HCT116 (cell line): ENCODE results near the gene IL6ST.

ENCODE experiments used
- CTCF ChIP-seq, 3 experiments: fragments of 200-600 bp in 1 of 3; sonication (generic) in 1 of 3; IDR thresholded peaks in 2 of 3; conservative IDR thresholded peaks in 1 of 3; 2 replicates each; pipeline ENCODE4 v1.5.1; 2012 to 2017; ENCODE audit warnings: low read depth in 2 of 3, low read length in 2 of 3, antibody characterized with exemption in 1 of 3, borderline replicate concordance in 1 of 3, control low read depth in 1 of 3, mild to moderate bottlenecking in 1 of 3, mixed read lengths in 1 of 3, mixed run types in 1 of 3, moderate library complexity in 1 of 3; ENCODE audit not compliant: insufficient read depth in 1 of 3
- POLR2A ChIP-seq: IDR thresholded peaks from 2 replicates; pipeline ENCODE4 v1.7.0; 2011; ENCODE audit warnings: borderline replicate concordance; ENCODE audit not compliant: insufficient read depth, insufficient read length; ENCODE audit errors: extremely low read depth
- YY1 ChIP-seq: IDR thresholded peaks from 2 replicates; pipeline ENCODE4 v1.6.1; 2011; ENCODE audit warnings: low read length, low read depth, moderate library complexity, mild to moderate bottlenecking; ENCODE audit not compliant: insufficient replicate concordance; ENCODE audit errors: extremely low read depth

DNA sequence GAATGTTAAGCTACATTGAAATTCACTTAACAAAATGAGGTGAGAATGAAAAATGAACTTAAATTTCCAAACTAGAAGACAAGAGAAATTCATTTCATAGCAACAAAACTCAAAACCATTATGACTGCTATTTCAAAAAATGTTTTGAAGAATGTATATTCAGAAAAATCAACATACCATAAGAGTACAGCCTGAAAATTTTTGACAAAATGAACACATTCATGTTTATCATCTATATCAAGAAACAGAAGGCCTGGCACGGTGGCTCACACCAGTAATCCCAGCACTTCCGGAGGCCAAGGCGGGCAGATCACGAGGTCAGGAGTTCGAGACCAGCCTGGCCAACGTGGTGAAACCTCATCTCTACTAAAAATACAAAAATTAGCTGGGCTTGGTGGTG lies 4.2 kb upstream of the IL6ST start:
- no peak for TF ChIP-seq CTCF (IDR thresholded peaks at IDR 0.05 in 2 of 3, conservative IDR thresholded peaks at IDR 0.05 in 1 of 3; ENCODE audit: borderline replicate concordance in 1 of 3, insufficient read depth in 1 of 3, low read depth in 2 of 3, low read length in 2 of 3)
- no peak for TF ChIP-seq YY1
- TF ChIP-seq POLR2A, result no peak
